Measurements from ENCODE around the gene DERL3.

The DERL3 gene

DNA sequence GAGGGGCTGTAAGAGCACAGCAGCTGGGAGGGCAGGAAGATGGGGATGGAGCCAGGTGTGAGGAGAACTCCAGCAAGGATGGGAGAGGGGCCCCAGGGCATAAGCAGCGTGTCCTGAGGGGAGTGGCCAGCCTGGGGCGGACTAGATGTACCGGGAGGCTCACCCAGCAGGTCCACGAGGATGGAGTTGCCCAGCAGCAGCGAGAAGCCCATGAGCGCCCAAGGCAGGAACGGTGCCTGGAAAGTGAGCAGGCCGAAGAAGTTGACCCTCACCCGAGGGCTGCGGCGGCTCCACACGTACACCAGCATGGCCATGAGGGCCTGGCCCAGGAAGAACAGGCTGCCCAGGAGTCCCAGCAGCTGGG is 1.3 kb downstream of the DERL3 start:
- TF ChIP-seq GATA3 (IDR thresholded peaks at IDR 0.05; ENCODE audit: low read depth, low read length) (no peak), GATA2 (IDR thresholded peaks at IDR 0.05; ENCODE audit: low read depth, low read length) (no peak)

DNA sequence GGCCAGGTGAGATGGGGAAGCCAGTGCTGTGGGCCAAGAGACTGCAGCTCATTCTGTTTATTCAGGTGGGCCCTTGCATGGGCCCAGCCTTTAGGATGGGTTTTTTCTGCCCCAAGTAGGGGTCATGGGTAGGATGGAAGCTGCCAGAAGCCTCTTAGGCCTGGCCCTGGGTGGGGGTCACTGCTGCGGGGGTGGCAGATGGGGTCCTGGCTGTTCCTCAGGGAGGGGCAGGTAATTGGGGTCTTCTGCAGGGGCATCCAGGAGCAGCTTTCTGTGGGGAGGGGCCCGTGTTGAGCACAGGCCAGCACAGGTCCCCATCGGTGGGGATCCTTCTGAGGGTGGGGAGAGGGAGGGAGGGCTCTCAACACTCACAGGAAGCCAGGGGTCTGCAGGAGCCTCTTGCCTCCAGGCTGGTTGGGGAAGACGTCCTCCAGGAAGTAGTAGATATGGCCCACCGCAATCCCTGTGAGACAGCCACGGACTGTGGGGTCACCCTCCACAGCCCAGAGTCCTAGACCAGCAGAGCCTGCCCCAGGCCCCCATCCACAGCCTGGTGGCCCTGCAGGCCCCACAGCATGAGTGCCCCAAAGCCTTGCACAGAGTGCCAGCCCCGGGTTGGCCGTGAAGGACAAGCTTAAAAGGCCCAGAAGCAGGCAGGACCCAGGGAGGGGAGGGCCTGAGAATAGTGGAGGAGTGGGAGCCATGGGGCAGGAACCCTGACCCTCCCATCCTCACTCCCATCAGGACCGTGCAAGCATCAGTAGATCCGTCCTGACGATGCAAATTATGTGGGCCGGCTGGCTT is 1.9 kb downstream of the DERL3 start:
- TF ChIP-seq GATA3 (IDR thresholded peaks at IDR 0.05; ENCODE audit: low read depth, low read length) (no peak), GATA2 (IDR thresholded peaks at IDR 0.05; ENCODE audit: low read depth, low read length) (no peak)

DNA sequence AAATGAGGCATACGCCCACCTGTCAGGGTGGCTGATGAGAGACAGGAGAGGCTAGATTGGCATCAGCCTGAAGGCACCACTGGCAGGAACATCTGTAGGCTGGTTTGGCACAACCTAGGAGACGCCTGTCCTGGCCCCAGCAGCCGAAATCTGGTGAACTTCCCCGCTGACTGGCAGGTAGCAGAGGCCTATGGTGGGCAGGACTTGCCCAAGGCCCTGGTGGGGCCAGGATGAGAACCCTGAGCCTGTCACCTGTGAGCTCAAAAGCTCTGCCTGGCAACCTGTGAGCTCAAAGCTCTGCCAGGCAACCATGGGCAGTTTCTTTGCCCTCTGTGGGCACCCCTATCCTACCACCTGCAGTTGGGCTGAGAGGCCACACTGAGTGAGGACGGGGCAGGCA is 2.5 kb downstream of the DERL3 start:
- TF ChIP-seq GATA3 (IDR thresholded peaks at IDR 0.05; ENCODE audit: low read depth, low read length) (no peak), GATA2 (IDR thresholded peaks at IDR 0.05; ENCODE audit: low read depth, low read length) (no peak)

DNA sequence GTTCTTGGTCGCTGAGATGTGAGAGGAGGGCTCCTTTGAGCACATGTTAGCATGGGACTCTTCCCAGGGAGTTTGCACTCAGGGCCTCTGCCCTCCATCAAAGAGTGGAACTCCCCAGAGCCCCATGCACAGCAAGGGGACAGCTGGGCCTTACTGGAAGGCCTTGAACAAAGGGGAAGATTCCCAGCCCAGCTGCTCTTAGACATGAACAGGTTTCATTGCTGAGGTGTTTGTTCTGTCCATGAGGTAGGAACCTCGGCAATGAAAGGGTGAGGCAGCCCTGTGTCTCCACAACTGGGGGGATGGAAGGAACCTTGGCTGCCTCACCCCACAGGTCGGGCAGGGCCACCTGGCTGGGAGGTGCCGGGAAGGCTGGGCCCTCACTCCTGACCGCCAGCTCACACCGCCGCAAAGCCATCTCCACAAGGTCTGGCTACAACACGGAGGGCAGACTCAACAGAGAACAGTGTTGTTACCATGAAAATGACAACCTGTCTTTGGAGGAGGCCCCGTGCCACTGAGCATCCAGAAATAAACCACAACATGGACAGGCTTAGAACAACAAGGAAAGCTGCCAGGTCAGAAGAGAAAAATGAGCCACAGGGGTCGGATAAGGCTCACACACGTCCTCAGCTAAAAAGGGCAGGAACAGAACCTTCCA is 3.2 kb downstream of the DERL3 start:
- TF ChIP-seq GATA3 (IDR thresholded peaks at IDR 0.05; ENCODE audit: low read depth, low read length) (no peak), GATA2 (IDR thresholded peaks at IDR 0.05; ENCODE audit: low read depth, low read length) (no peak)

DNA sequence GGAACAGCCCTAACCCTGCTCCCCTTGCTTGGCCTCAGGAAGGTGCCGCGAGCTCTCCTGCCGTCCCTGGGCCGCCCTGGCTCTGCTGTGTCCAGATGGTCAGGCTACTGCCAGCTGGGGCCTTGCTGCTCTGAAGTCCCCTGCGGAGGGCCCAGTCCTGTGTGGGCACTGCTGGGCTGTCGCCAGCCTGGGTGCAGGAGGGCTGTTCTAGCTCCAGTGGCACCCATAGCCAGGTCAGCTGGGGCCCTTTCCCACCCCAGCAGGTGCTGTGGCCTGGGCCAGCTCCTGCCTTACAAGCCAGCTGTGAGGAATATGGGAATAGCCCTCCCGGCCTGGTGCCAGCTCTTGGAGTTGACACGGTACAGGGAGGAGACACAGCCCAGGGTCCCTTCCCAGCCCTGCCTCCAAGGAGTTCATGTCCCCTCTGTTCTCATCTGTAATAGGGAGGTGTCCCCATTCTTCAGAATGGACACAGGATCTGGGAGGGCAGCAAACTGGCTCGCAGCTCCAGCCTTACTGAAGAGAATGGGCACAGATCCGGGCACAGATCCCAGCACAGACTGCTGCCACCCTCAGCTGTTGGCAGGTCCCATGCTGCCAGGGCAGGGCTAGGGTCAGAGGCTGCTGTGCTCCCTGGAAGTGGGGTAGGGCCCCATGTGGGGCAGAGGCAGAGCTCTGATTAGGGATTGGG is 3.9 kb downstream of the DERL3 start:
- TF ChIP-seq GATA3 (IDR thresholded peaks at IDR 0.05; ENCODE audit: low read depth, low read length) (no peak), GATA2 (IDR thresholded peaks at IDR 0.05; ENCODE audit: low read depth, low read length) (no peak)

DNA sequence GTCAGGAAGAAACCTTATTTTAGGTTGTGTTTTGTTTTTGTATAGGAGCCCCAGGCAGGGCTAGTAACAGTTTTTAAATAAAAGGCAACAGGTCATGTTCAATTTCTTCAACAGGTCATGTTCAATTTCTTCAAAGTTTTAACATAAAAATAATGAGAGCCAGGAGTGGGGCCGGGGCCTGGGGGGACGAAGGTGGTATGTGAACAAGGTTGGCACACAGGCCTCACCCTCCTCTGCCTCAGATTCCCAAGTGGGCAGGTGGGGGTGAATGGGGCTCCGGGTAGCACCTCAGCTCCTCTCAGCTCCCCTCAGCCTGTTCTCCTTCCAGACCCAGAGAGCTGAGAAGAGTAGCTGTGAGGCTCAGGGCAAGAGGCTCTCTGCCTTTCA is 4.4 kb downstream of the DERL3 start:
- TF ChIP-seq GATA2 (IDR thresholded peaks at IDR 0.05; ENCODE audit: low read depth, low read length) (no peak), GATA3 (IDR thresholded peaks at IDR 0.05; ENCODE audit: low read depth, low read length) (no peak)

DNA sequence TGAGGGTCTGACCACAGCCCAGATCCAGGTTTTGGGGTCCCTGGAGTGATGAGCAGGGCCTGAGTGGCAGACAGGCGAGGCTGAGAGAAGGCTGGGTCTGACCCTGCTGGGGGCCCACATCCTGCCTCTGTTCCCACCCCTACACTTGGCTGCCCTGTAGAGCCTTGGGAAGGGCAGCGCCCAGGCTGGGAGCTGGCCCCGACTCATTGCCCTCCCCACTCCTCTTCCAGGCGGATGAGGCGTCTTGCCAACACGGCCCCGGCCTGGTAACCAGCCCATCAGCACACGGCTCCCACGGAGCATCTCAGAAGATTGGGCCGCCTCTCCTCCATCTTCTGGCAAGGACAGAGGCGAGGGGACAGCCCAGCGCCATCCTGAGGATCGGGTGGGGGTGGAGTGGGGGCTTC is 4.9 kb downstream of the DERL3 start:
- no peak for TF ChIP-seq GATA3 (IDR thresholded peaks at IDR 0.05; ENCODE audit: low read depth, low read length)
- no peak for TF ChIP-seq GATA2 (IDR thresholded peaks at IDR 0.05; ENCODE audit: low read depth, low read length)

DNA sequence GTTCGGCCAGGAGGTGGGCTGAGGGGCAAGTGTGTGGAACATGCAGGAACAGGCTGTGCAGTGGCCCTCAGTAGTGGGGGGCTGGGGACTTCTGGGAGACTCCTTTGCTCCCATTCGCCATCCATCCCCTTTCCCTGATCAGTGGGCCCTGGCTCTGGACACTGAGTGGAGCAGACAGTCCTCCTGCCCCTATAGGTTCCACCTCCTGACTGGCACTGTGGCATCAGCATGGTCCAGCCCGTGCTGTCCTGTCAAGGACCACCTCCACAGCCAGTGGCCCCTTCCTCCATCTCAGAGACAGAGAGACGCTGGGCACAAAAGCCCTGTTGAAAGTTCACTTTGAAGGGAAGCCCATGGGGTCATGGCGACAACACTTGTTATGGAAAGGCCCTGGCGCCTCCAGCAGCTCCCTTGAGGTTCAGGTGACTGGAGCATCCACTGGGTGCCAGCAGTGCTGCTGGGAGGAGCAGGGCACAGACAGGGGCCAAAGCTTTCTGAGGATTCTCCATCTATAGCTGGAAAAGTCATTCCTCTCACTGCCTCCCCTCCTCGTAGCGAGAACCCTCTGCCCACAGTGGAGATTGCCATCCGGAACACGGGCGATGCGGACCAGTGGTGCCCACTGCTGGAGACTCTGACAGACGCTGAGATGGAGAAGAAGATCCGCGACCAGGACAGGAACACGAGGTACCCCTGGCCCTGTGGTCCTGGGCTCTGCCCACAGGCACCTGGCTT is 5.6 kb downstream of the DERL3 start:
- TF ChIP-seq GATA2 (IDR thresholded peaks at IDR 0.05; ENCODE audit: low read depth, low read length), result no peak
- TF ChIP-seq GATA3 (IDR thresholded peaks at IDR 0.05; ENCODE audit: low read depth, low read length), result no peak

DNA sequence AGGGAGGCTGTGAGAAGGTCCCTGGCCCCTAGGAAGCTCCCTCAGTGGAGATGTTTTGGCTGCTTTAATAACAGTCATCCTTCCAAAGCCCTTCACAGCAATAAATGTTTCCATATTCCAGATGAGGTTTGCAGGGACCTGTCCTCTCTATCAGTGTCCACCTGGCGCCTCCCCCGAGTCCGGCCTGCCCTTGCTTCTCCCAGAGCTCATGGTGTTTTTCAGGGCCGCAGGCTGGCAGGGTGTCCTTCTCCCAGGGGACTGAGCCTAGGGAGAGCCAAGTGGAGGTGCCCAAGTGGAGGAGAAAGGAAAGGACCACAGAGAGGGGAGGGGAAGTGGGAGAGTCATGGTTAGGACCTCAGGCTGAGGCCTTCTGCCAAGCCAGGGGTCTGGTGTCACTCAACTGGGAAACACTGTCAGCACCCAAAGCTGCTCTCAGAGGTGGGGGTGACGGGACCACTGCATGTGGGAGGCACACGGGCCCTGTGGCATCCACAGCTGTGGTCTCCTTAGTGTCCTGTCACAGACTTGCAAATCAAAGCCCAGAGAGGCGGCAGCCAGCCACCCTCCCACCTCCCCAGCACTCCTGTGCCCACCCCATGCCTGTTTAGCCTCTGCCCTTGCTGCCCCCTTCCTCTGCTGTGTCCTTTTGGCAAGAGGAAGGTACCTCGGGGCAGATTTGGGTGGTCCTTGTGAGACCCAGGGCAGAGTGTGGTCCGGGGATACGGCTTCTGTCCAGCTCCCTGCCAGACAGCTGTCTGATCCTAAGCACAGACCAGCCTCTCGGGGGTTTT is 6.4 kb downstream of the DERL3 start:
- TF ChIP-seq GATA2 (IDR thresholded peaks at IDR 0.05; ENCODE audit: low read depth, low read length), result no peak
- TF ChIP-seq GATA3 (IDR thresholded peaks at IDR 0.05; ENCODE audit: low read depth, low read length), result no peak

DNA sequence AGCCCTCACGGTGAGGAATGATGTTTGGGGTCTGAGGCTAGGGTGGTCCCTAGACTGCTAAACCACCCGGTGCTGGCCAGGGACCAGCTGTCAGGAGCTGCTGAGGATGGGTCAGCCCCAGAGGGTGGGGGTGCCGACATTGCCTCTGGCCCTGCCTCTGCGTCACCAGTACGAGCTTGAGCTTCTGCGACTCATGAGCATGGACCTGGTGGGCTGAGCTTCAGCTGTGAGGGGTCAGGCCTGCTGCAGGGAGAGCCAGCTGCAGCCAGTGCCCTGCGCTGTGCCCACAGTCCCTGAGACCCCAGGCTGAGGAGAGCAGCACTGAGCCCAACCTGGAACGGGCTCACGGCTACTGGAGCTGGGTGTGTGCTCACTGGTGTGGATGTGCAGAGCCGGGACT is 7.0 kb downstream of the DERL3 start:
- TF ChIP-seq GATA3 (IDR thresholded peaks at IDR 0.05; ENCODE audit: low read depth, low read length), result no peak
- no peak for TF ChIP-seq GATA2 (IDR thresholded peaks at IDR 0.05; ENCODE audit: low read depth, low read length)

DNA sequence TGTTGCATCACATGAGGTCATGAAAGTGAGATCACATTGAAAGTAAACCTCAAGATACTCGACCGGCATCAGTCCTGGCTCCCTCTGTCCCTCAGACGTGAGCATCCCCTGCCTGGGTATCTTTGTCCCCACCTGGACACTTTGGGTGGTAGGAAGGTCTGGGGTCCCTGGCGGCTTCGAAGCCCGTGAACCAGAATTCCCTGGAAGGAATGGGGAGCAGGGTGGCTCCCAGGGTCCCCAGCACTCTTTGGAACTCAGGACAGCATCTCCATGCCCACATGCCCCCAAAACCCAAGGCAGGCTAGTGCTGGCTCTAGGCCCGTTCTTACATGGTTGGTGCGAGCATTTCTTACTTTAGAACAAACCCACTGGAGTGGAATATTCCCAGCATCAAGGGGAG is 7.5 kb downstream of the DERL3 start:
- TF ChIP-seq GATA3 (IDR thresholded peaks at IDR 0.05; ENCODE audit: low read depth, low read length) (no peak), GATA2 (IDR thresholded peaks at IDR 0.05; ENCODE audit: low read depth, low read length) (no peak)

DNA sequence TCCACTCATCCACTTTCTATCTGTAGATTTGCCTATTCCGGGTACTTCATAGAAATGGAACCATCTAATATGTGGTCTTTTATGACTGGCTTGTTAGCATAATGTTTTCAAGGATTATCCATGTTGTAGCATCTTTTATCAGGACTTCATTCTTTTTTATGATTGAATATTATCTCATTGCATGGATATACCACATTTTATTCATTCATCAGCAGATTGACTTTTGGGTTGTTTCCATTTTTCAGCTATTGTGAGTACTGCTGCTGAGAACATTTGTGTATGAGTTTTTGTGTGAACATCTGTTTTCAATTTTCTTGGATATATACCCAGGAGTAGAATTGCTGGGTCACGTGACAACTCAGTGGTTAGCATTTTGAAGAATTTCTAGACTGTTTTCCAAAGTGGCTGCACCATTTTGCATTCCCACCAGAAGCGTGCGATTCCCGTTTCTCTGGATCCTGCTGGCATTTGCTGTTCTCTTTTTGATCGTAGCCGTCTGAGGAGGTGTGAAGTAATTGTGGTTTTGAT is 8.9 kb downstream of the DERL3 start:
- TF ChIP-seq GATA2 (IDR thresholded peaks at IDR 0.05; ENCODE audit: low read depth, low read length) (no peak), GATA3 (IDR thresholded peaks at IDR 0.05; ENCODE audit: low read depth, low read length) (no peak)
